Neural cell (in vitro differentiated cells): ENCODE measurements around the gene DMBT1. TPM values are rescaled to one million over a fixed set of nuclear protein-coding genes. Genes with fewer than 3 reads are reported as not detected.

Experiments
- H2AFZ ChIP-seq: fragments of 200-600, 300-800 bp; sonication (generic), shearing (Covaris generic); 2 replicates; pipeline ENCODE4 v1.6.0; 2014; ENCODE audit warnings: low read depth, mild to moderate bottlenecking, antibody characterized with exemption, low read length, moderate library complexity
- H3F3A ChIP-seq: fragments of 200-600 bp; shearing (Covaris generic); 2 replicates; pipeline ENCODE4 v1.6.1; 2016; ENCODE audit warnings: mild to moderate bottlenecking, moderate library complexity, mixed read lengths, antibody characterized with exemption, low read length; ENCODE audit not compliant: insufficient read depth, poor library complexity, severe bottlenecking
- H3K27ac ChIP-seq: fragments of 200-600, 300-800 bp; sonication (generic), shearing (Covaris generic); 2 replicates; pipeline ENCODE4 v1.5.1; 2014; ENCODE audit warnings: mild to moderate bottlenecking, low read length, moderate library complexity
- H3K27me3 ChIP-seq: fragments of 300-800, 200-600 bp; sonication (generic), shearing (Covaris generic); 2 replicates; pipeline ENCODE4 v1.6.0; 2014; ENCODE audit warnings: mild to moderate bottlenecking, low read depth, low read length, moderate library complexity; ENCODE audit not compliant: insufficient read depth
- H3K36me3 ChIP-seq: fragments of 300-800, 200-600 bp; sonication (generic), shearing (Covaris generic); 2 replicates; pipeline ENCODE4 v1.5.1; 2014; ENCODE audit warnings: mild to moderate bottlenecking, antibody characterized with exemption, low read length, moderate library complexity; ENCODE audit not compliant: insufficient read depth
- H3K4me2 ChIP-seq: fragments of 300-800, 200-600 bp; sonication (generic), shearing (Covaris generic); 2 replicates; pipeline ENCODE4 v1.6.0; 2014; ENCODE audit warnings: mild to moderate bottlenecking, low read length
- H3K4me3 ChIP-seq: fragments of 300-800, 200-600 bp; sonication (generic), shearing (Covaris generic); 2 replicates; pipeline ENCODE4 v1.5.1; 2014; ENCODE audit warnings: mild to moderate bottlenecking, low read length, moderate library complexity
- H3K79me2 ChIP-seq: fragments of 200-600 bp; shearing (Covaris generic); replicated peaks from 2 replicates; pipeline ENCODE4 v1.6.0; 2014; ENCODE audit warnings: mild to moderate bottlenecking, low read length, moderate library complexity; ENCODE audit not compliant: insufficient read depth
- H3K9ac ChIP-seq: fragments of 300-800, 200-600 bp; sonication (generic), shearing (Covaris generic); 2 replicates; pipeline ENCODE4 v1.6.1; 2016; ENCODE audit warnings: mild to moderate bottlenecking, low read length, mixed read lengths
- H3K9me2 ChIP-seq: fragments of 200-600 bp; shearing (Covaris generic); 2 replicates; pipeline ENCODE4 v1.6.1; 2016; ENCODE audit warnings: mild to moderate bottlenecking, low read length, mixed read lengths; ENCODE audit not compliant: insufficient read depth
- H3K9me3 ChIP-seq: fragments of 200-600, 300-800 bp; sonication (generic), shearing (Covaris generic); 2 replicates; pipeline ENCODE4 v1.6.1; 2016; ENCODE audit warnings: mild to moderate bottlenecking, mixed run types, low read length, moderate library complexity, mixed read lengths
- H4K20me1 ChIP-seq: fragments of 200-600 bp; shearing (Covaris generic); 2 replicates; pipeline ENCODE4 v1.6.1; 2016; ENCODE audit warnings: mild to moderate bottlenecking, mixed run types; ENCODE audit not compliant: insufficient read depth
- CTCF ChIP-seq: fragments of 450-650 bp; IDR thresholded peaks from 2 replicates; pipeline ENCODE4 v1.5.1; 2014; ENCODE audit warnings: antibody characterized with exemption, mild to moderate bottlenecking, moderate library complexity; ENCODE audit not compliant: poor library complexity, severe bottlenecking
- EP300 ChIP-seq: fragments of 450-650 bp; conservative IDR thresholded peaks from 2 replicates; pipeline ENCODE4 v1.6.1; 2014; ENCODE audit warnings: antibody characterized with exemption, mild to moderate bottlenecking, moderate library complexity; ENCODE audit not compliant: poor library complexity, severe bottlenecking
- EZH2 ChIP-seq: fragments of 200-600, 300-800 bp; shearing (Covaris generic), sonication (generic); IDR thresholded peaks from 2 replicates; pipeline ENCODE4 v1.6.1; 2014; ENCODE audit warnings: antibody characterized with exemption, low read length, borderline replicate concordance, mild to moderate bottlenecking; ENCODE audit not compliant: insufficient read depth, poor library complexity, severe bottlenecking
- MXI1 ChIP-seq: fragments of 450-650 bp; conservative IDR thresholded peaks from 2 replicates; pipeline ENCODE4 v1.6.1; 2014; ENCODE audit warnings: antibody characterized with exemption, mild to moderate bottlenecking; ENCODE audit not compliant: poor library complexity, severe bottlenecking
- POLR2AphosphoS5 ChIP-seq: IDR thresholded peaks from 2 replicates; pipeline ENCODE4 v1.6.1; 2012
- RAD21 ChIP-seq: fragments of 450-650 bp; conservative IDR thresholded peaks from 2 replicates; pipeline ENCODE4 v1.6.1; 2014; ENCODE audit warnings: antibody characterized with exemption, mild to moderate bottlenecking, moderate library complexity
- REST ChIP-seq: IDR thresholded peaks from 2 replicates; pipeline ENCODE4 v1.6.1; 2012; ENCODE audit warnings: borderline replicate concordance
- SMC3 ChIP-seq: fragments of 450-650 bp; conservative IDR thresholded peaks from 2 replicates; pipeline ENCODE4 v1.6.1; 2014; ENCODE audit warnings: antibody characterized with exemption, mild to moderate bottlenecking, moderate library complexity; ENCODE audit not compliant: poor library complexity
- TAF1 ChIP-seq: IDR thresholded peaks from 2 replicates; pipeline ENCODE4 v1.6.1; 2012; ENCODE audit warnings: low read depth
- polyA plus RNA-seq: library from polyadenylated mRNA; depleted of rRNA; stranded (reverse); fragments of >200 nt; gene quantifications from 2 replicates; pipeline ENCODE4 v1.2.3, GENCODE V29; 2014

Gene DMBT1
- polyA plus RNA-seq, 1 donor from 2014 or later, result not detected

- Histone ChIP-seq H3K36me3 (no peaks in the 10 kb centered on the region), H3K9me2 (no peaks in the 10 kb centered on the region), H3K9ac (no peak overlapping the region), H4K20me1 (no peaks in the 10 kb centered on the region), H2AFZ (no peak overlapping the region), H3K27me3 (no peaks in the 10 kb centered on the region), H3K79me2 (no peaks in the 10 kb centered on the region), H3F3A (no peaks in the 10 kb centered on the region), H3K4me3 (no peak overlapping the region), H3K9me3 (no peaks in the 10 kb centered on the region), H3K4me2 (no peak overlapping the region), H3K27ac (no peak overlapping the region)
- TF ChIP-seq MXI1 (no peak), TAF1 (no peak), EZH2 (no peak), REST (no peak)
These were observed 10.4 kb downstream of the DMBT1 start for GRCh38 chr10:122570920-122571319.

GRCh38 chr10:122571892-122572291 lies 11.3 kb downstream of the DMBT1 start:
- Histone ChIP-seq H3K9me2 (no peaks in the 10 kb centered on the region), H3K4me2 (no peak overlapping the region), H3K4me3 (no peak overlapping the region), H3K27me3 (no peaks in the 10 kb centered on the region), H2AFZ (no peak overlapping the region), H3K36me3 (no peaks in the 10 kb centered on the region), H4K20me1 (no peaks in the 10 kb centered on the region), H3K27ac (no peak overlapping the region), H3K9ac (no peak overlapping the region), H3K79me2 (no peaks in the 10 kb centered on the region), H3K9me3 (no peaks in the 10 kb centered on the region), H3F3A (no peaks in the 10 kb centered on the region)
- TF ChIP-seq TAF1 (no peak), MXI1 (no peak), RAD21 (no peak), EP300 (no peak), SMC3 (no peak), EZH2 (no peak), POLR2AphosphoS5 (no peak), REST (no peak), CTCF (no peak)
